GM12878 (cell line): ENCODE data around the gene UCKL1. TPM values are rescaled to one million over a fixed set of nuclear protein-coding genes. Genes with fewer than 3 reads are reported as not detected.

Experiments used
- CBX3 ChIP-seq: fragments of 200-600 bp; sonication (generic); IDR thresholded peaks from 2 replicates; pipeline ENCODE4 v1.6.1; 2016; ENCODE audit warnings: low read depth, borderline replicate concordance
- CUX1 ChIP-seq: IDR thresholded peaks from 2 replicates; pipeline ENCODE4 v1.6.1; 2012; ENCODE audit warnings: improper control_type of control experiment, low read depth, low read length; ENCODE audit not compliant: insufficient replicate concordance
- GATAD2B ChIP-seq: fragments of 450-650 bp; conservative IDR thresholded peaks from 2 replicates; pipeline ENCODE4 v1.6.1; 2017; ENCODE audit warnings: low read depth, mild to moderate bottlenecking, moderate library complexity
- IRF3 ChIP-seq: fragments of 450-650 bp; IDR thresholded peaks from 2 replicates; pipeline ENCODE4 v1.6.1; 2014; ENCODE audit warnings: mild to moderate bottlenecking
- MEF2B ChIP-seq: fragments of 450-650 bp; IDR thresholded peaks from 2 replicates; pipeline ENCODE4 v1.6.1; 2018; ENCODE audit warnings: mild to moderate bottlenecking, moderate library complexity; ENCODE audit not compliant: partially characterized antibody, poor library complexity, severe bottlenecking
- MYC ChIP-seq: IDR thresholded peaks from 2 replicates; pipeline ENCODE4 v1.6.1; 2011; ENCODE audit warnings: mild to moderate bottlenecking, low read length, moderate library complexity, inconsistent platforms; ENCODE audit not compliant: insufficient read depth, insufficient replicate concordance, insufficient read length, severe bottlenecking
- SMAD1 ChIP-seq: fragments of 450-650 bp; IDR thresholded peaks from 2 replicates; pipeline ENCODE4 v1.6.1; 2018; ENCODE audit warnings: mild to moderate bottlenecking, low read depth; ENCODE audit not compliant: partially characterized antibody
- SMARCA5 ChIP-seq: fragments of 450-650 bp; IDR thresholded peaks from 2 replicates; pipeline ENCODE4 v1.6.1; 2017; ENCODE audit warnings: mild to moderate bottlenecking
- SMC3 ChIP-seq: IDR thresholded peaks from 2 replicates; pipeline ENCODE4 v1.6.1; 2011; ENCODE audit warnings: low read length, improper control_type of control experiment, borderline replicate concordance
- ZBTB40 ChIP-seq: fragments of 450-650 bp; IDR thresholded peaks from 2 replicates; pipeline ENCODE4 v1.6.1; 2016; ENCODE audit warnings: mild to moderate bottlenecking, moderate library complexity, borderline replicate concordance
- ZNF384 ChIP-seq: IDR thresholded peaks from 2 replicates; pipeline ENCODE4 v1.6.1; 2012; ENCODE audit warnings: low read depth, mild to moderate bottlenecking, low read length, improper control_type of control experiment, borderline replicate concordance
- polyA plus RNA-seq, 11 experiments: library from polyadenylated mRNA; depleted of rRNA in 4 of 11; unstranded in 6 of 11; stranded (reverse) in 5 of 11; fragments of >200 nt; fragmentation: Nextera tagmentation in 4 of 11; fragmentation: Illumina TruSeq in 1 of 11; extraction: Ambion mirVana in 4 of 11; extraction: Trizol in 1 of 11; gene quantifications; 1 replicate in 1 of 11; 2 replicates in 10 of 11; pipeline versions ENCODE4 v1.2.1 to v1.2.3, GENCODE V29; 2011 to 2016; ENCODE audit warnings: inconsistent platforms in 2 of 11, missing spikeins in 2 of 11, low read depth in 1 of 11
- total RNA-seq, 4 experiments: library from RNA; depleted of rRNA in 3 of 4; stranded (reverse); fragments of >200 nt in 3 of 4; fragmentation: Illumina TruSeq in 1 of 4; extraction: Trizol in 1 of 4; gene quantifications; 2 replicates each; pipeline versions ENCODE4 v1.2.1 to v1.2.3, GENCODE V29; 2013 to 2021
- TF ChIP-seq, protein P1 (sequence below): fragments of 450-650 bp; IDR thresholded peaks from 2 replicates; pipeline ENCODE4 v1.6.1; 2017; ENCODE audit warnings: antibody characterized with exemption, mild to moderate bottlenecking, moderate library complexity

UCKL1 gene
- total and polyA plus RNA-seq, 10 of the 15 experiments (the other 5 are each of a cell fraction or from before 2014, with no cell fraction given): 2.4 to 36.3 (median 24.8) TPM

GRCh38 chr20:63978319-63979228 is 22.4 kb upstream of the UCKL1 start (continued):
- TF ChIP-seq SMARCA5 (no peak), MYC (no peak), MEF2B (peak; percentile 63), CBX3 (no peak), SMAD1 (no peak), GATAD2B (peak; percentile 92), CUX1 (no peak), ZNF384 (no peak), IRF3 (no peak), SMC3 (no peak), ZBTB40 (peak; percentile 42; the same call in 1 of the 2 replicates)
- TF ChIP-seq, protein P1, sequence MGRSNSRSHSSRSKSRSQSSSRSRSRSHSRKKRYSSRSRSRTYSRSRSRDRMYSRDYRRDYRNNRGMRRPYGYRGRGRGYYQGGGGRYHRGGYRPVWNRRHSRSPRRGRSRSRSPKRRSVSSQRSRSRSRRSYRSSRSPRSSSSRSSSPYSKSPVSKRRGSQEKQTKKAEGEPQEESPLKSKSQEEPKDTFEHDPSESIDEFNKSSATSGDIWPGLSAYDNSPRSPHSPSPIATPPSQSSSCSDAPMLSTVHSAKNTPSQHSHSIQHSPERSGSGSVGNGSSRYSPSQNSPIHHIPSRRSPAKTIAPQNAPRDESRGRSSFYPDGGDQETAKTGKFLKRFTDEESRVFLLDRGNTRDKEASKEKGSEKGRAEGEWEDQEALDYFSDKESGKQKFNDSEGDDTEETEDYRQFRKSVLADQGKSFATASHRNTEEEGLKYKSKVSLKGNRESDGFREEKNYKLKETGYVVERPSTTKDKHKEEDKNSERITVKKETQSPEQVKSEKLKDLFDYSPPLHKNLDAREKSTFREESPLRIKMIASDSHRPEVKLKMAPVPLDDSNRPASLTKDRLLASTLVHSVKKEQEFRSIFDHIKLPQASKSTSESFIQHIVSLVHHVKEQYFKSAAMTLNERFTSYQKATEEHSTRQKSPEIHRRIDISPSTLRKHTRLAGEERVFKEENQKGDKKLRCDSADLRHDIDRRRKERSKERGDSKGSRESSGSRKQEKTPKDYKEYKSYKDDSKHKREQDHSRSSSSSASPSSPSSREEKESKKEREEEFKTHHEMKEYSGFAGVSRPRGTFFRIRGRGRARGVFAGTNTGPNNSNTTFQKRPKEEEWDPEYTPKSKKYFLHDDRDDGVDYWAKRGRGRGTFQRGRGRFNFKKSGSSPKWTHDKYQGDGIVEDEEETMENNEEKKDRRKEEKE: no peak
